RKO (cell line): ENCODE measurements around the gene ADGRF3.
"Not testable (repeated sequence)": the region's sequence is repeated elsewhere in the genome, so short reads cannot be mapped to it uniquely, and the experiment has no call there.

Experiments used
- DNase-seq: peaks from one replicate; pipeline ENCODE4 v3.0.0-alpha.2; 2016; ENCODE audit warnings: low spot score

ADGRF3 gene

GRCh38 chr2:26274058-26274613 is 72.5 kb downstream of the ADGRF3 start:
- DNase-seq: no peak

GRCh38 chr2:26273501-26273900 is 73.1 kb downstream of the ADGRF3 start:
- DNase-seq: no peak

- no peak for DNase-seq
These were observed 76.2 kb downstream of the ADGRF3 start for GRCh38 chr2:26270373-26270772.

GRCh38 chr2:26269571-26270158 is 76.9 kb downstream of the ADGRF3 start:
- DNase-seq: peak; percentile 24

- not testable (repeated sequence) for DNase-seq
These were observed 77.8 kb downstream of the ADGRF3 start for GRCh38 chr2:26268670-26269385.

GRCh38 chr2:26268213-26268612 is 78.4 kb downstream of the ADGRF3 start:
- no peak for DNase-seq

GRCh38 chr2:26258836-26259235 is 87.8 kb downstream of the ADGRF3 start:
- DNase-seq: not testable (repeated sequence)
